Measurements from ENCODE around the gene BAG5. TPM values are rescaled to one million over a fixed set of nuclear protein-coding genes. Genes with fewer than 3 reads are reported as not detected.

Gene BAG5
- total RNA-seq, 1 experiment from 2014 or later = 36.5 TPM

GRCh38 chr14:103606963-103607668, 44.7 kb upstream of the BAG5 start:
- Mint-ChIP-seq H3K27ac (ENCODE audit: unreplicated experiment) (peak overlapping the region; percentile 16), H3K4me3 (ENCODE audit: low read depth, unreplicated experiment) (peak overlapping the region; percentile 40), H3K36me3 (ENCODE audit: insufficient read depth, unreplicated experiment) (peaks cover 18% of the 10 kb centered on the region), H3K9me3 (ENCODE audit: low read depth, unreplicated experiment) (peaks cover 2% of the 10 kb centered on the region), H3K4me1 (ENCODE audit: low read depth, unreplicated experiment) (peaks cover 9% of the 10 kb centered on the region), H3K27me3 (ENCODE audit: unreplicated experiment) (peaks cover 12% of the 10 kb centered on the region)
- intact Hi-C loops (cut with micrococcal nuclease; ENCODE audit: unreplicated experiment) = no loop called here
- no TSS peak for BruUV-seq (replicated peaks)
- TF ChIP-seq CTCF (IDR thresholded peaks at IDR 0.05; ENCODE audit: unreplicated experiment) = no peak
- DNase-seq = peak; percentile 34
- CTCF ChIA-PET = interaction anchor here (1.3 kb wide), 1 partner anchor 13 kb away, joined by 4 read pairs; no protein-coding TSS in a partner anchor

GRCh38 chr14:103604620-103605019, 42.2 kb upstream of the BAG5 start:
- H3K9me3 Mint-ChIP-seq (ENCODE audit: low read depth, unreplicated experiment) = no peaks in the 10 kb centered on the region
- DNase-seq = no peak
- intact Hi-C loops (cut with micrococcal nuclease; ENCODE audit: unreplicated experiment) = no loop called here
- CTCF ChIA-PET = interaction anchor here (0.9 kb wide), 1 partner anchor 10 kb away, joined by 3 read pairs; no protein-coding TSS in a partner anchor
- BruUV-seq (replicated peaks) = no TSS peak
- no peak overlapping the region for H3K4me3 Mint-ChIP-seq (ENCODE audit: low read depth, unreplicated experiment)
- peaks cover 9% of the 10 kb centered on the region for H3K4me1 Mint-ChIP-seq (ENCODE audit: low read depth, unreplicated experiment)
- H3K27ac Mint-ChIP-seq (ENCODE audit: unreplicated experiment) = no peak overlapping the region
- peaks cover 9% of the 10 kb centered on the region for H3K36me3 Mint-ChIP-seq (ENCODE audit: insufficient read depth, unreplicated experiment)
- H3K27me3 Mint-ChIP-seq (ENCODE audit: unreplicated experiment) = peaks cover 12% of the 10 kb centered on the region
- TF ChIP-seq CTCF (IDR thresholded peaks at IDR 0.05; ENCODE audit: unreplicated experiment) = no peak

- H3K4me1 Mint-ChIP-seq (ENCODE audit: low read depth, unreplicated experiment) = peaks cover 4% of the 10 kb centered on the region
- H3K27ac Mint-ChIP-seq (ENCODE audit: unreplicated experiment) = no peak overlapping the region
- intact Hi-C loops (cut with micrococcal nuclease; ENCODE audit: unreplicated experiment) = no loop called here
- no peak overlapping the region for H3K4me3 Mint-ChIP-seq (ENCODE audit: low read depth, unreplicated experiment)
- CTCF ChIA-PET = no interaction called here
- no TSS peak for BruUV-seq (replicated peaks)
- no peak for DNase-seq
- H3K36me3 Mint-ChIP-seq (ENCODE audit: insufficient read depth, unreplicated experiment) = peaks cover 4% of the 10 kb centered on the region
- no peaks in the 10 kb centered on the region for H3K27me3 Mint-ChIP-seq (ENCODE audit: unreplicated experiment)
- TF ChIP-seq CTCF (IDR thresholded peaks at IDR 0.05; ENCODE audit: unreplicated experiment) = no peak
- no peaks in the 10 kb centered on the region for H3K9me3 Mint-ChIP-seq (ENCODE audit: low read depth, unreplicated experiment)
Measured at GRCh38 chr14:103600503-103600902, 38.0 kb upstream of the BAG5 start.

GRCh38 chr14:103597623-103598377, 35.3 kb upstream of the BAG5 start:
- TF ChIP-seq CTCF (IDR thresholded peaks at IDR 0.05; ENCODE audit: unreplicated experiment) = no peak
- DNase-seq = peak; percentile 36
- H3K9me3 Mint-ChIP-seq (ENCODE audit: low read depth, unreplicated experiment) = no peaks in the 10 kb centered on the region
- H3K4me3 Mint-ChIP-seq (ENCODE audit: low read depth, unreplicated experiment) = no peak overlapping the region
- CTCF ChIA-PET = interaction anchor here (0.7 kb wide), 3 partner anchors 152 to 856 kb away, joined by 3 to 4 read pairs (median 3); no protein-coding TSS in a partner anchor
- H3K4me1 Mint-ChIP-seq (ENCODE audit: low read depth, unreplicated experiment) = peaks cover 17% of the 10 kb centered on the region
- no TSS peak for BruUV-seq (replicated peaks)
- intact Hi-C loops (cut with micrococcal nuclease; ENCODE audit: unreplicated experiment) = no loop called here
- H3K27me3 Mint-ChIP-seq (ENCODE audit: unreplicated experiment) = no peaks in the 10 kb centered on the region
- peaks cover 12% of the 10 kb centered on the region for H3K36me3 Mint-ChIP-seq (ENCODE audit: insufficient read depth, unreplicated experiment)
- H3K27ac Mint-ChIP-seq (ENCODE audit: unreplicated experiment) = no peak overlapping the region

Data from Calu3 (cell line).